Measurements from ENCODE around the gene TNFRSF25. TPM values are rescaled to one million over a fixed set of nuclear protein-coding genes. Genes with fewer than 3 reads are reported as not detected.

Gene TNFRSF25
- total and polyA plus RNA-seq, 2 experiments from 2014 or later: 13.6 to 25.3 TPM

GRCh38 chr1:6508816-6509189, 42.8 kb upstream of the TNFRSF25 start:
- H3K27ac Mint-ChIP-seq: no peak overlapping the region
- no peaks in the 10 kb centered on the region for H3F3A ChIP-seq (replicated peaks; ENCODE audit: low read depth)
- no peak overlapping the region for H3K27ac ChIP-seq (ENCODE audit: low read depth)
- no peaks in the 10 kb centered on the region for H3K36me3 ChIP-seq (ENCODE audit: insufficient read depth)
- H3K4me1 ChIP-seq (ENCODE audit: insufficient read depth): no peaks in the 10 kb centered on the region
- no peaks in the 10 kb centered on the region for H3K9me3 Mint-ChIP-seq
- H3K9me2 ChIP-seq (ENCODE audit: insufficient read depth): no peaks in the 10 kb centered on the region
- no peaks in the 10 kb centered on the region for H3K79me2 ChIP-seq (replicated peaks; ENCODE audit: insufficient read depth)
- no peaks in the 10 kb centered on the region for H3K27me3 ChIP-seq (ENCODE audit: insufficient read depth)
- no peak for TF ChIP-seq CREB1 (CRISPR knock-in tag; IDR thresholded peaks at IDR 0.05; ENCODE audit: low read depth)
- TF ChIP-seq EZH2 (IDR thresholded peaks at IDR 0.05; ENCODE audit: low read depth, unreplicated experiment): no peak
- TF ChIP-seq, protein P1, sequence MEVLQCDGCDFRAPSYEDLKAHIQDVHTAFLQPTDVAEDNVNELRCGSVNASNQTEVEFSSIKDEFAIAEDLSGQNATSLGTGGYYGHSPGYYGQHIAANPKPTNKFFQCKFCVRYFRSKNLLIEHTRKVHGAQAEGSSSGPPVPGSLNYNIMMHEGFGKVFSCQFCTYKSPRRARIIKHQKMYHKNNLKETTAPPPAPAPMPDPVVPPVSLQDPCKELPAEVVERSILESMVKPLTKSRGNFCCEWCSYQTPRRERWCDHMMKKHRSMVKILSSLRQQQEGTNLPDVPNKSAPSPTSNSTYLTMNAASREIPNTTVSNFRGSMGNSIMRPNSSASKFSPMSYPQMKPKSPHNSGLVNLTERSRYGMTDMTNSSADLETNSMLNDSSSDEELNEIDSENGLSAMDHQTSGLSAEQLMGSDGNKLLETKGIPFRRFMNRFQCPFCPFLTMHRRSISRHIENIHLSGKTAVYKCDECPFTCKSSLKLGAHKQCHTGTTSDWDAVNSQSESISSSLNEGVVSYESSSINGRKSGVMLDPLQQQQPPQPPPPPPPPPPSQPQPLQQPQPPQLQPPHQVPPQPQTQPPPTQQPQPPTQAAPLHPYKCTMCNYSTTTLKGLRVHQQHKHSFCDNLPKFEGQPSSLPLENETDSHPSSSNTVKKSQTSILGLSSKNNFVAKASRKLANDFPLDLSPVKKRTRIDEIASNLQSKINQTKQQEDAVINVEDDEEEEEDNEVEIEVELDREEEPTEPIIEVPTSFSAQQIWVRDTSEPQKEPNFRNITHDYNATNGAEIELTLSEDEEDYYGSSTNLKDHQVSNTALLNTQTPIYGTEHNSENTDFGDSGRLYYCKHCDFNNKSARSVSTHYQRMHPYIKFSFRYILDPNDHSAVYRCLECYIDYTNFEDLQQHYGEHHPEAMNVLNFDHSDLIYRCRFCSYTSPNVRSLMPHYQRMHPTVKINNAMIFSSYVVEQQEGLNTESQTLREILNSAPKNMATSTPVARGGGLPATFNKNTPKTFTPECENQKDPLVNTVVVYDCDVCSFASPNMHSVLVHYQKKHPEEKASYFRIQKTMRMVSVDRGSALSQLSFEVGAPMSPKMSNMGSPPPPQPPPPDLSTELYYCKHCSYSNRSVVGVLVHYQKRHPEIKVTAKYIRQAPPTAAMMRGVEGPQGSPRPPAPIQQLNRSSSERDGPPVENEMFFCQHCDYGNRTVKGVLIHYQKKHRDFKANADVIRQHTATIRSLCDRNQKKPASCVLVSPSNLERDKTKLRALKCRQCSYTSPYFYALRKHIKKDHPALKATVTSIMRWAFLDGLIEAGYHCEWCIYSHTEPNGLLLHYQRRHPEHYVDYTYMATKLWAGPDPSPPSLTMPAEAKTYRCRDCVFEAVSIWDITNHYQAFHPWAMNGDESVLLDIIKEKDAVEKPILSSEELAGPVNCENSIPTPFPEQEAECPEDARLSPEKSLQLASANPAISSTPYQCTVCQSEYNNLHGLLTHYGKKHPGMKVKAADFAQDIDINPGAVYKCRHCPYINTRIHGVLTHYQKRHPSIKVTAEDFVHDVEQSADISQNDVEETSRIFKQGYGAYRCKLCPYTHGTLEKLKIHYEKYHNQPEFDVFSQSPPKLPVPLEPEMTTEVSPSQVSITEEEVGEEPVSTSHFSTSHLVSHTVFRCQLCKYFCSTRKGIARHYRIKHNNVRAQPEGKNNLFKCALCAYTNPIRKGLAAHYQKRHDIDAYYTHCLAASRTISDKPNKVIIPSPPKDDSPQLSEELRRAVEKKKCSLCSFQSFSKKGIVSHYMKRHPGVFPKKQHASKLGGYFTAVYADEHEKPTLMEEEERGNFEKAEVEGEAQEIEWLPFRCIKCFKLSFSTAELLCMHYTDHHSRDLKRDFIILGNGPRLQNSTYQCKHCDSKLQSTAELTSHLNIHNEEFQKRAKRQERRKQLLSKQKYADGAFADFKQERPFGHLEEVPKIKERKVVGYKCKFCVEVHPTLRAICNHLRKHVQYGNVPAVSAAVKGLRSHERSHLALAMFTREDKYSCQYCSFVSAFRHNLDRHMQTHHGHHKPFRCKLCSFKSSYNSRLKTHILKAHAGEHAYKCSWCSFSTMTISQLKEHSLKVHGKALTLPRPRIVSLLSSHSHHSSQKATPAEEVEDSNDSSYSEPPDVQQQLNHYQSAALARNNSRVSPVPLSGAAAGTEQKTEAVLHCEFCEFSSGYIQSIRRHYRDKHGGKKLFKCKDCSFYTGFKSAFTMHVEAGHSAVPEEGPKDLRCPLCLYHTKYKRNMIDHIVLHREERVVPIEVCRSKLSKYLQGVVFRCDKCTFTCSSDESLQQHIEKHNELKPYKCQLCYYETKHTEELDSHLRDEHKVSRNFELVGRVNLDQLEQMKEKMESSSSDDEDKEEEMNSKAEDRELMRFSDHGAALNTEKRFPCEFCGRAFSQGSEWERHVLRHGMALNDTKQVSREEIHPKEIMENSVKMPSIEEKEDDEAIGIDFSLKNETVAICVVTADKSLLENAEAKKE (CRISPR knock-in tag; IDR thresholded peaks at IDR 0.05): no peak
- no peak for TF ChIP-seq ZNF114 (CRISPR knock-in tag; IDR thresholded peaks at IDR 0.05)
- no peak for TF ChIP-seq JUNB (IDR thresholded peaks at IDR 0.05; ENCODE audit: unreplicated experiment)
- no peak for TF ChIP-seq CTCF (conservative IDR thresholded peaks at IDR 0.05; ENCODE audit: low read depth in 2 of 2)
- no peak for TF ChIP-seq NANOG (IDR thresholded peaks at IDR 0.05; ENCODE audit: borderline replicate concordance)
- TF ChIP-seq STAT1 (IDR thresholded peaks at IDR 0.05; ENCODE audit: unreplicated experiment): no peak
- no peak for TF ChIP-seq POLR2AphosphoS5 (IDR thresholded peaks at IDR 0.05; ENCODE audit: low read depth)
- H3K36me3 Mint-ChIP-seq (ENCODE audit: low read depth): no peaks in the 10 kb centered on the region
- no peak overlapping the region for H3K4me3 Mint-ChIP-seq
- peaks cover 8% of the 10 kb centered on the region for H3K27me3 Mint-ChIP-seq (ENCODE audit: insufficient read depth, low read depth, poor library complexity)
- ATAC-seq (no peak), DNase-seq (ENCODE audit: low spot score) (no peak)
- H4K20me1 ChIP-seq (replicated peaks; ENCODE audit: insufficient read depth): no peaks in the 10 kb centered on the region
- no peak overlapping the region for H3K4me3 ChIP-seq
- 0 out of 3 replicates have a peak, but pooled peaks cover 5% of the 10 kb centered on the region for H3K4me1 Mint-ChIP-seq
- no peak overlapping the region for H2AFZ ChIP-seq
- no peak overlapping the region for H3K4me2 ChIP-seq

All from GM23338 (cell line).